Endothelial cell of coronary artery (primary cell): ENCODE data around the gene WBP2NL. TPM values are rescaled to one million over a fixed set of nuclear protein-coding genes. Genes with fewer than 3 reads are reported as not detected.

Experiments
- total RNA-seq: library from RNA; depleted of rRNA; stranded (reverse); fragments of >200 nt; gene quantifications from 2 replicates; pipeline ENCODE4 v1.2.3, GENCODE V29; 2014

The WBP2NL gene, protein sequence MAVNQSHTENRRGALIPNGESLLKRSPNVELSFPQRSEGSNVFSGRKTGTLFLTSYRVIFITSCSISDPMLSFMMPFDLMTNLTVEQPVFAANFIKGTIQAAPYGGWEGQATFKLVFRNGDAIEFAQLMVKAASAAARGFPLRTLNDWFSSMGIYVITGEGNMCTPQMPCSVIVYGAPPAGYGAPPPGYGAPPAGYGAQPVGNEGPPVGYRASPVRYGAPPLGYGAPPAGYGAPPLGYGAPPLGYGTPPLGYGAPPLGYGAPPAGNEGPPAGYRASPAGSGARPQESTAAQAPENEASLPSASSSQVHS
- under 0.01 and 0.28 TPM in 2 replicates for total RNA-seq

DNA sequence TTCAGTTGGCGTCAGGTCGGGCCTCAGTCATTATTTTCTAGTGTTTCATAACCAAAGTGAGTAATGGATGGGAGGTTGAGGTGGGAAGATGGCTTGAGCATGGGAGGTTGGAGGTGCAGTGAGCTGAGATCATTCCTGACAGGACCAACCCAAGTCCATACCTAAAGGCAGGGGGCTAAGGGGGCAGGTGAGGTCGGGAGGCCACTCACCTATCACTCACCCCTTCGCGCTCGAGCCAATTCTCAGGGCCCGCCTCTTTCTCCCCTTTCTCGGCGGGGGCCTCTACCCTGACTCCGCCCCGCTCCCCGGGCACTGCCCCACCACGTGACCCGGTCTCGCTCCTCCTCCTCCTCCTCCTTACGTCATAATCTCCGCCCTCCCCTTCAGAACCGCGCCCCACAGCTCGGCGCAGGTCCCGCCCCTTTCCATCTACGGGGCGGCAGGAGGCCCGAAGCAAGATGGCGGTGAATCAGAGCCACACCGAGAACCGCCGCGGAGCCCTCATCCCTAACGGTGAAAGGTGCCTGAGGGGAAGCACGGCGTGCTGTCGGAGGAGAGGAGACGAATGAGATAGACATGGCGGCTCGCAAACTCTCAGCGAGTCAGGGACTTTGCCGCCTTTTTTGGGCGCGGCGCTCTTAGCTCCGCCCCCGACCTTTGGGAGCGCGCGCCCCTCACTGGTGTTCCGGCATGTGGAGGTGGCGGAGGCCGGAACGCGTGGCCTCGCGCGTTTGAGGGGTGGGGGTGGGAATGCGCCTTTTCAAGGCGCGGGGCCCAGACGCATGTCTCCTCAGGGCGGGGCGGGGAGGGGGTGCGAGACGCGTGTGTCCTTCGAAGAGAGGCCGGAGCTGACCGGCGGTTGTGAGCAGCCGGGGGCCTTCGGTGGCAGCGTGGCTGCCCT lies at the start of gene WBP2NL:
Gene WBP2NL (plus strand): TSS at position 428 of the 901 bp plus-strand sequence. CDS start 31 bp downstream, at position 459.

DNA sequence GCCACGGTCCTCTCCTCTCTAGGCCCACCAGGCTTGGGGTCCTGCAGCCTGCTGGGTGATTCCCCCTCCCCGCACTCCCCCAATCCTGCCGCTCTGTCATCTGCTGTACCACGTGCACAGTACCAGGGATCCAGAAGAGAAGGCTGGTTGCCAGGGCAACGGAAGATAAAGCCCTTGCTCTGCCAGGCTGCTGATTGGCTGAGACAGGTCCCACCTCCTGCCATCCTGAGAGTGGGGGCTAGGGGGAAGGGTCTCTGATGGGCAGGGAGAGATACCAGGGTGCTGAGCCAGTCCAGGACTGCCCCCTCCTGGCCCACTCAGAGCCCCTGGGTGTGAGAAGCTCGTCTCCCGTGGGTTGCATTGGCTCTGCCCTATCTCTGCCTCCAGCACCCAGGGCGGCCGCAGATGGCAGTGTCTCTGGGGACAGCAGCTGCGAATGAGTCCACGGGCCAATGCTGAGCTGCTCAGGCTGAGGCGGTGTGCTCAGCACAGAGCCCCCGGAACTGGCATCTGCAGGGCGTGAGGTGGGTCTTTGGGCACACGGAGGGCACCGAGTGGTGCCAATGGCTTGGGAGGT lies 46.6 kb upstream of the WBP2NL start, which contains the start of gene SMIM45:
Gene SMIM45 (plus strand): TSS at position 253 of the 577 bp plus-strand sequence.

DNA sequence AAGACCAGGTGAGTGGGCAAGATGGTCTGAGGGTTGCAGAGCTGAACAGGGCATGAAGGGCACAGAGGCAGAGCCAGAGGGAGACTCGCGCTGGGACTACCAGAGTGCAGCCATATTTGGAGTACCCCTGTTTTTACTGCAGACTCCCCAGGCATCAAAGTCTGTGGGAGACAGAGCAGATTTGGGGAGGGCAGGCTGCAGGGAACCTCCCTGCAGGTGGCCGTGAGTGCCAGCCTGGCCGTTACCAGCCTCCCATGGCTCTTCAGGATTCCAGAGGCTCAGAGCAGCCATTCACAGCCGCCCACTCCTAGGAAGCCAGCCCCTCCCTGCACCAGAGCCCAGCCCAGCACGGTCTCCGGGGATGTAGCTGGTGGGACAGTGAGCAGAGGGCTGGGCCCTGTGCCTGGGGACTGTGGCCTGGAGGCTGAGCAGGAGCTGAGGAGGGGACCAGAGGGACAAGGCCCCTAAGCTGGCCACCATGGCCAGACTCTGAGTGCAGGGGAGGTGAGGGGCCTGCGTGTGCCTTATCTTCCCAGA lies 29.4 kb upstream of the WBP2NL start, which contains the start of gene SEPTIN3:
Gene SEPTIN3 (plus strand): TSS at position 334 of the 537 bp plus-strand sequence. CDS start 2,050 bp downstream, outside the sequence.

DNA sequence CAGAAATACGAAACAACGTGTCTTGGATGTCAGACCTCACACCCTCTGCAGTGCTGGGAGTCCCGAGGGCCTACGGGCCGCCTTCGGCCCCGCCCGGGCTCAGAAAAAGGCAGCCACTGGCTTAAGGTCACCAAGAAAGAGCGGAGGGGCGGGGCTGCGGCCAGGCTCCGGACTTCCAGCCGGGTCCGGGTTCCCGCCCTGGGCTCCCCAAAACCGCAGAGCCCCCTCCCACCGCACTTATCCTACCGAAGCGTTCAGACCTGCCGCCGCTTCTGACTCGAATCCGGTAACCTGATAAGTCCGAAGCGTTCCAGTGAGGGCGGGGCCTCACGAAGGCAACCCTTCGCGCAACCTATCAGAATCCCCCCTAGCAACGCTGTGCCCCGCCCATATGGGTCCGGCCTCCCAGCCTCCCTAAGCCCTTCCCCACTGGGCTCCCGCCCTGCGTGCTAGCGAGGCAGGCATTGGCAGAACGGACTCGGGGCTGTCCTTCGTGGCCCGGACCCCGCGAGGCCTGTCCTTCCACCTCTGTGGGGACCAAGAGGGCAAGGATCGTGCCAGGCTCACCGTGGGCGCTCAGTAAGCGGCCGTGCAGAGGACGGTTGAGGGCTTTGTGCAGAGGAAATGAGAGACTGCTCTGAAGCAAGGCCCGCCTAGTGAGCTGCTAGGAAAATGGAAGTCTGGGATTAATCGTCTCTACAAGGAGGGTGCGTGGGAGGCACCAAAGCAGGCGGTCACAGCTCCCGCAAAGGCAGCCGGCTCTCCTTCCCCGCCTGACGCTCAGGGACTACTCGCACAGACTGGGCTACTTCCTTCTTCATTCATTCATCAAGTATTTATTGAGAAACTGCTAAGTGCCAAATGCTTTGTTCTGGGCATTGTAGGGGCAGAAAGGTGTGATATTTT lies 72.2 kb downstream of the WBP2NL start, which contains the start of gene NAGA:
Gene NAGA (minus strand): TSS at position 296 of the 906 bp plus-strand sequence. CDS start 515 bp downstream, outside the sequence.

DNA sequence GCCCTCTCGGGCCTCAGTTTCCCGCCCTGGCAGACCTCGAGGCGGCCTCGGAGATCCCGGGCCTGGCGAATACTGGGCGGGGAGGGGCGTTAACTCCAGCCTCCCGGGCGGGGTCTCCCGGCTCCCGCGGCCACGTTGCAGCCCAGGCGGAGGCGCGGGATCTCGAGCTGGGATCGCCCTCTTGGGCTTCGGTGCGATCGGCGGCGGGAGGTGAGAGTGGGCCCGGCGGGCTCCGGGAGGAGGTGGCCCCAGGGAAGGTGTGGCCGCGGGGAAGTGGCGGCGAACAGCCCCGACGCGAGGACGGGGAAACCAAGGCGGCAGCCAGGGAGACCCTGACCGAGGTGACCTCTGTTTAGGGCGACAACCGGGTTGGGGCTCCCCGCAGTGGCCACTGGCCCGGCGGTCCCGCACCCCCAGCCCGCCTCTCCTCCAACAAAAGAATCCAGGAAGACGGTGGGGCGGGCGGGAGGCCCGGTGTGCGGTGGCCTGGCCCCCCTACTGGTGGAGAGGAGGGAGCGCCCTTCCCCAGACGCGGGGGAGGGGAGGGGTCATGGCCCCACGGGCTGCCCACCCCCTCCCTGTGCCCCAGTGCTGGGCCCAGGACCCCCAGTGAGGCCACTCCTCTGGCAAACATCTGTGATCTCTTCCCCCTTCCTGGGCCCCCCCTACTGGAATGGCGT lies 75.7 kb downstream of the WBP2NL start, which contains the start of gene PHETA2:
Gene PHETA2 (plus strand): TSS at position 117 of the 680 bp plus-strand sequence. CDS start 3,046 bp downstream, outside the sequence.

Other genes with a start within 250 kb of the WBP2NL start
- 5.0 and 6.1 TPM in 2 replicates for gene CCDC134, start 198.1 kb upstream of the WBP2NL start, total RNA-seq
- 23.4 and 40.6 TPM in 2 replicates for gene SREBF2, start 165.7 kb upstream of the WBP2NL start, total RNA-seq
- gene SHISA8, start 83.7 kb upstream of the WBP2NL start, total RNA-seq: not detected in 2 replicates
- under 0.01 TPM in 1 of 2 replicates, not detected in the other for gene TNFRSF13C, start 72.0 kb upstream of the WBP2NL start, total RNA-seq
- gene CENPM, start 51.6 kb upstream of the WBP2NL start, total RNA-seq: 9.2 and 22.0 TPM in 2 replicates
- gene SEPTIN3, start 29.3 kb upstream of the WBP2NL start, total RNA-seq: 0.09 TPM in 1 of 2 replicates, not detected in the other
- 32.3 and 36.1 TPM in 2 replicates for gene NAGA, start 72.0 kb downstream of the WBP2NL start, total RNA-seq
- gene PHETA2, start 75.5 kb downstream of the WBP2NL start, total RNA-seq: 16.3 and 22.4 TPM in 2 replicates
- 11.1 and 13.6 TPM in 2 replicates for gene SMDT1, start 80.9 kb downstream of the WBP2NL start, total RNA-seq
- 48.8 and 56.4 TPM in 2 replicates for gene NDUFA6, start 92.0 kb downstream of the WBP2NL start, total RNA-seq
- gene CYP2D6, start 132.0 kb downstream of the WBP2NL start, total RNA-seq: 0.18 and 0.19 TPM in 2 replicates